ENCODE results near the gene RNF144B. TPM values are rescaled to one million over a fixed set of nuclear protein-coding genes. Genes with fewer than 3 reads are reported as not detected.

Gene RNF144B
- total and polyA plus RNA-seq, 2 of the 13 experiments (the other 11 are each of a cell fraction or from before 2014, with no cell fraction given) = 1.8 to 4.3 TPM

- TF ChIP-seq TFE3 (CRISPR knock-in tag; IDR thresholded peaks at IDR 0.05) = peak; percentile 26; the same call in 1 of the 2 replicates
- peak; percentile 80; the same call in 1 of the 2 replicates for TF ChIP-seq MTF2 (CRISPR knock-in tag; IDR thresholded peaks at IDR 0.05; ENCODE audit: borderline replicate concordance)
- TF ChIP-seq THRA (CRISPR knock-in tag; IDR thresholded peaks at IDR 0.05; ENCODE audit: borderline replicate concordance) = peak; percentile 58; the same call in 1 of the 2 replicates
- TF ChIP-seq HES4 (CRISPR knock-in tag; IDR thresholded peaks at IDR 0.05; ENCODE audit: borderline replicate concordance) = 0 out of 2 replicates have a peak, but pooled peaks have one; percentile 74
- TF ChIP-seq GLI4 (CRISPR knock-in tag; IDR thresholded peaks at IDR 0.05; ENCODE audit: borderline replicate concordance) = peak; percentile 77; the same call in 1 of the 2 replicates
- no peak for TF ChIP-seq MATR3 (CRISPR knock-in tag; IDR thresholded peaks at IDR 0.05)
- TF ChIP-seq ZNF670 (CRISPR knock-in tag; IDR thresholded peaks at IDR 0.05; ENCODE audit: borderline replicate concordance) = peak; percentile 59
- TF ChIP-seq, protein P1, sequence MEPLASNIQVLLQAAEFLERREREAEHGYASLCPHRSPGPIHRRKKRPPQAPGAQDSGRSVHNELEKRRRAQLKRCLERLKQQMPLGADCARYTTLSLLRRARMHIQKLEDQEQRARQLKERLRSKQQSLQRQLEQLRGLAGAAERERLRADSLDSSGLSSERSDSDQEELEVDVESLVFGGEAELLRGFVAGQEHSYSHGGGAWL (CRISPR knock-in tag; IDR thresholded peaks at IDR 0.05) = peak; percentile 80; the same call in 1 of the 2 replicates
- TF ChIP-seq, protein P2, sequence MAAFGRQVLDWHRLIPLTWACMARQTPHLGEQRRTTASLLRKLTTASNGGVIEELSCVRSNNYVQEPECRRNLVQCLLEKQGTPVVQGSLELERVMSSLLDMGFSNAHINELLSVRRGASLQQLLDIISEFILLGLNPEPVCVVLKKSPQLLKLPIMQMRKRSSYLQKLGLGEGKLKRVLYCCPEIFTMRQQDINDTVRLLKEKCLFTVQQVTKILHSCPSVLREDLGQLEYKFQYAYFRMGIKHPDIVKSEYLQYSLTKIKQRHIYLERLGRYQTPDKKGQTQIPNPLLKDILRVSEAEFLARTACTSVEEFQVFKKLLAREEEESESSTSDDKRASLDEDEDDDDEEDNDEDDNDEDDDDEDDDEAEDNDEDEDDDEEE (CRISPR knock-in tag; IDR thresholded peaks at IDR 0.05) = peak; percentile 84
- TF ChIP-seq, protein P3, sequence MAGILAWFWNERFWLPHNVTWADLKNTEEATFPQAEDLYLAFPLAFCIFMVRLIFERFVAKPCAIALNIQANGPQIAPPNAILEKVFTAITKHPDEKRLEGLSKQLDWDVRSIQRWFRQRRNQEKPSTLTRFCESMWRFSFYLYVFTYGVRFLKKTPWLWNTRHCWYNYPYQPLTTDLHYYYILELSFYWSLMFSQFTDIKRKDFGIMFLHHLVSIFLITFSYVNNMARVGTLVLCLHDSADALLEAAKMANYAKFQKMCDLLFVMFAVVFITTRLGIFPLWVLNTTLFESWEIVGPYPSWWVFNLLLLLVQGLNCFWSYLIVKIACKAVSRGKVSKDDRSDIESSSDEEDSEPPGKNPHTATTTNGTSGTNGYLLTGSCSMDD (CRISPR knock-in tag; IDR thresholded peaks at IDR 0.05) = no peak
- TF ChIP-seq ZNF34 (CRISPR knock-in tag; IDR thresholded peaks at IDR 0.05; ENCODE audit: borderline replicate concordance) = 0 out of 2 replicates have a peak, but pooled peaks have one; percentile 79
- no peak for TF ChIP-seq CHD2 (IDR thresholded peaks at IDR 0.05; ENCODE audit: low read depth, low read length)
- peak; percentile 12; the same call in 1 of the 2 replicates for TF ChIP-seq HOXA5 (CRISPR knock-in tag; IDR thresholded peaks at IDR 0.05)
- peak; percentile 51 to 89; a peak in 3 of 4 replicates for TF ChIP-seq HMGXB4 (CRISPR knock-in tag; IDR thresholded peaks at IDR 0.05; ENCODE audit: borderline replicate concordance in 1 of 2, low read depth in 1 of 2)
- TF ChIP-seq, protein P4, sequence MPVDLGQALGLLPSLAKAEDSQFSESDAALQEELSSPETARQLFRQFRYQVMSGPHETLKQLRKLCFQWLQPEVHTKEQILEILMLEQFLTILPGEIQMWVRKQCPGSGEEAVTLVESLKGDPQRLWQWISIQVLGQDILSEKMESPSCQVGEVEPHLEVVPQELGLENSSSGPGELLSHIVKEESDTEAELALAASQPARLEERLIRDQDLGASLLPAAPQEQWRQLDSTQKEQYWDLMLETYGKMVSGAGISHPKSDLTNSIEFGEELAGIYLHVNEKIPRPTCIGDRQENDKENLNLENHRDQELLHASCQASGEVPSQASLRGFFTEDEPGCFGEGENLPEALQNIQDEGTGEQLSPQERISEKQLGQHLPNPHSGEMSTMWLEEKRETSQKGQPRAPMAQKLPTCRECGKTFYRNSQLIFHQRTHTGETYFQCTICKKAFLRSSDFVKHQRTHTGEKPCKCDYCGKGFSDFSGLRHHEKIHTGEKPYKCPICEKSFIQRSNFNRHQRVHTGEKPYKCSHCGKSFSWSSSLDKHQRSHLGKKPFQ (CRISPR knock-in tag; IDR thresholded peaks at IDR 0.05; ENCODE audit: insufficient replicate concordance) = no peak
- TF ChIP-seq ZNF33A (CRISPR knock-in tag; IDR thresholded peaks at IDR 0.05; ENCODE audit: borderline replicate concordance) = no peak
Observed at GRCh38 chr6:18387061-18387721, at the start of gene RNF144B (continued).
